HG02588 (cell line): ENCODE results near the gene PARP16.
"Not testable (repeated sequence)": the region's sequence is repeated elsewhere in the genome, so short reads cannot be mapped to it uniquely, and the experiment has no call there.

Experiments used
- ATAC-seq: cut with Tn5 transposase; IDR thresholded peaks from one replicate; pipeline ENCODE4 v1.9.1; 2021; ENCODE audit warnings: mild to moderate bottlenecking, moderate library complexity; ENCODE audit not compliant: unreplicated experiment

PARP16 gene

GRCh38 chr15:65245096-65245856 is 41.4 kb downstream of the PARP16 start:
- ATAC-seq = no peak

- no peak for ATAC-seq
These were observed 42.0 kb downstream of the PARP16 start for GRCh38 chr15:65244638-65245037.

- not testable (repeated sequence) for ATAC-seq
These were observed 50.2 kb downstream of the PARP16 start for GRCh38 chr15:65236443-65236842.

GRCh38 chr15:65233696-65234095 is 53.0 kb downstream of the PARP16 start:
- ATAC-seq = no peak

- ATAC-seq = no peak
These were observed 54.2 kb downstream of the PARP16 start for GRCh38 chr15:65232520-65232919.

- no peak for ATAC-seq
These were observed 55.4 kb downstream of the PARP16 start for GRCh38 chr15:65231306-65231705.

GRCh38 chr15:65226901-65227300 is 59.8 kb downstream of the PARP16 start:
- ATAC-seq = not testable (repeated sequence)

GRCh38 chr15:65226221-65226620 is 60.5 kb downstream of the PARP16 start:
- no peak for ATAC-seq

- no peak for ATAC-seq
These were observed 62.7 kb downstream of the PARP16 start for GRCh38 chr15:65223996-65224395.

- ATAC-seq = no peak
These were observed 63.8 kb downstream of the PARP16 start for GRCh38 chr15:65222891-65223290.

- no peak for ATAC-seq
These were observed 65.0 kb downstream of the PARP16 start for GRCh38 chr15:65221697-65222096.

- no peak for ATAC-seq
These were observed 67.5 kb downstream of the PARP16 start for GRCh38 chr15:65219137-65219536.

GRCh38 chr15:65217526-65218482 is 68.9 kb downstream of the PARP16 start:
- ATAC-seq = no peak

GRCh38 chr15:65215496-65215895 is 71.2 kb downstream of the PARP16 start:
- ATAC-seq = no peak

- ATAC-seq = no peak
These were observed 72.7 kb downstream of the PARP16 start for GRCh38 chr15:65214010-65214409.

- ATAC-seq = no peak
These were observed 73.4 kb downstream of the PARP16 start for GRCh38 chr15:65213241-65213640.

GRCh38 chr15:65212097-65212496 is 74.6 kb downstream of the PARP16 start:
- ATAC-seq = no peak

GRCh38 chr15:65211482-65211982 is 75.2 kb downstream of the PARP16 start:
- ATAC-seq = no peak

- no peak for ATAC-seq
These were observed 75.8 kb downstream of the PARP16 start, which contains the start of gene CILP for GRCh38 chr15:65210770-65211481. Gene CILP, minus strand, starts transcription at chr15:65211473. Its CDS starts 1,718 bp downstream, at chr15:65209755.

GRCh38 chr15:65209701-65210643 is 76.7 kb downstream of the PARP16 start:
- no peak for ATAC-seq
